ENCODE data around the gene TNS3. TPM values are rescaled to one million over a fixed set of nuclear protein-coding genes. Genes with fewer than 3 reads are reported as not detected.

Gene TNS3
- total RNA-seq, 1 experiment from 2014 or later, result 143 TPM

DNA sequence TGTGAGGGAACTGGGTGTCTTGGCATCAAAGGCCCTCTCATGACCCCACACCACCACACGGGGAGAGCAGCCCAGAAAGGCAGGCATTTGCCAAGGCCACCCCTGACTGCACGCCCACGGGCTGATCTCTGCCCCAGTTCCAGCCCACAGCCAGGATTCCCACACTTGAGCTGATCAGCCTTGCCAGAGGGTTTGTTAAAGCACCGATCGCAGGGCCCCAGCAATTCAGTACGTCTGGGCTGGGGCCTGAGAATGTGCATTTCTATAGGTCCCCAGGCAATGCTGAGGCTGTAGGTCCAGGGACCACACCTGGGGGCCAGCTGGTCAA, 103.9 kb downstream of the TNS3 start:
- no TSS peak for BruUV-seq (replicated peaks)
- peaks cover 93% of the 10 kb centered on the region for H3F3A ChIP-seq (ENCODE audit: insufficient read depth, low read depth)
- ChIA-PET CTCF (interaction anchor here (0.7 kb wide), 1 partner anchor 54 kb away, joined by 3 read pairs; no protein-coding TSS in a partner anchor), POLR2A (ENCODE audit: unreplicated experiment) (no interaction called here)
- H4K20me1 ChIP-seq (ENCODE audit: insufficient read depth), result peaks cover 65% of the 10 kb centered on the region
- peak overlapping the region; percentile 19; the same call in 1 of the 2 replicates for H3K27ac ChIP-seq
- H3K4me1 ChIP-seq (replicated peaks; ENCODE audit: insufficient read depth), result peaks cover 84% of the 10 kb centered on the region
- TF ChIP-seq, protein P1, sequence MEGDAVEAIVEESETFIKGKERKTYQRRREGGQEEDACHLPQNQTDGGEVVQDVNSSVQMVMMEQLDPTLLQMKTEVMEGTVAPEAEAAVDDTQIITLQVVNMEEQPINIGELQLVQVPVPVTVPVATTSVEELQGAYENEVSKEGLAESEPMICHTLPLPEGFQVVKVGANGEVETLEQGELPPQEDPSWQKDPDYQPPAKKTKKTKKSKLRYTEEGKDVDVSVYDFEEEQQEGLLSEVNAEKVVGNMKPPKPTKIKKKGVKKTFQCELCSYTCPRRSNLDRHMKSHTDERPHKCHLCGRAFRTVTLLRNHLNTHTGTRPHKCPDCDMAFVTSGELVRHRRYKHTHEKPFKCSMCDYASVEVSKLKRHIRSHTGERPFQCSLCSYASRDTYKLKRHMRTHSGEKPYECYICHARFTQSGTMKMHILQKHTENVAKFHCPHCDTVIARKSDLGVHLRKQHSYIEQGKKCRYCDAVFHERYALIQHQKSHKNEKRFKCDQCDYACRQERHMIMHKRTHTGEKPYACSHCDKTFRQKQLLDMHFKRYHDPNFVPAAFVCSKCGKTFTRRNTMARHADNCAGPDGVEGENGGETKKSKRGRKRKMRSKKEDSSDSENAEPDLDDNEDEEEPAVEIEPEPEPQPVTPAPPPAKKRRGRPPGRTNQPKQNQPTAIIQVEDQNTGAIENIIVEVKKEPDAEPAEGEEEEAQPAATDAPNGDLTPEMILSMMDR (conservative IDR thresholded peaks at IDR 0.05), result no peak
- no peak for TF ChIP-seq EZH2 (IDR thresholded peaks at IDR 0.05; ENCODE audit: low read depth)
- H3K9me3 ChIP-seq (ENCODE audit: insufficient read depth, low read depth), result no peaks in the 10 kb centered on the region
- peaks cover 36% of the 10 kb centered on the region for H3K36me3 ChIP-seq (ENCODE audit: low read depth)
- DNase-seq, result no peak
- no peak overlapping the region for H3K4me3 ChIP-seq
- H3K27me3 ChIP-seq (ENCODE audit: insufficient read depth, low read depth), result no peaks in the 10 kb centered on the region
- intact Hi-C loops (cut with micrococcal nuclease; ENCODE audit: unreplicated experiment), result loop anchor here (5.0 to 10.0 kb wide), 2 partner anchors 36 to 607 kb away; partner anchors contain the start of gene UPP1
- H3K79me2 ChIP-seq (ENCODE audit: low read depth), result peaks cover 86% of the 10 kb centered on the region
- H3K4me2 ChIP-seq, result peak overlapping the region; percentile 72
- H3K9me2 ChIP-seq (ENCODE audit: insufficient read depth), result no peaks in the 10 kb centered on the region
- no peak overlapping the region for H2AFZ ChIP-seq

DNA sequence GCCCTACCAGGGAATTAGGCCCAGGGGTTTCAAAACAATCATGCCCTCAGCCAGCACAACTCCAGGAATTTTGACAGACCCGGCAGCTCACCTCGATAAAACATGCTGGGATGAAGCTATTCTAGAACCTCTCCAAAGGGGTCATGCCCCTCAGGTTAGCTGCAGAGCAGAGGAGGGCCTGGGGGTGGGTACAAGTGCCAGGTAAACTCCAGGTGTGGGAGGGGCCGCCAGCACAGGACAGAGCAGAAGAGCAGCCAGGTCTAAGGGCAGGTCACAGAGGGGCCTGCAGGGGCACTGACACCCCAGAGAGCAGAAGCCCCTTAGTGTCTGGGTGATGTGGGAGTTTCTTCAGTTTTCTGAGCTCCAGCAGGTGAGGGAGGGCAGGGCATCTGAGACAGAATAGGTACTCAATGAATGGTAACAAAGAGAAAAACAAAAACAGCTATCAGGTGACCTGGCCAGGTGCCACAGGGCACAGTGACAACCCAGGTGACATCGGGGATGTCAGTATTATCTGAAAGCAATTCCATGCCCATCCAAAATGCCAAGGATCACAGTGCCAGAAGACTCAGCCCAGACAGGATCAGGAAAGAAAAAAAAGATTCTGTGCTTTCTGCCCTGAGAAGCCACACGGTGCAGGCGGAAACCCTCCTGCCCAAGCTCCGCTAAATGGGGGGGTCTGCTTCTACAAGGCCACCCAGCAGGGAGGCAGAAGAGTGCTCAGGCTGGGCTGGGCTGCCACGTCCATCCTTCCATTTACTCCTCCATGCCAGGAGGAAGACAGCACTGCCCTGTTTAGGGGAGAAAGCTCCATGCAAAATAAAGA, 104.5 kb downstream of the TNS3 start:
- H3K79me2 ChIP-seq (ENCODE audit: low read depth), result peaks cover 86% of the 10 kb centered on the region

DNA sequence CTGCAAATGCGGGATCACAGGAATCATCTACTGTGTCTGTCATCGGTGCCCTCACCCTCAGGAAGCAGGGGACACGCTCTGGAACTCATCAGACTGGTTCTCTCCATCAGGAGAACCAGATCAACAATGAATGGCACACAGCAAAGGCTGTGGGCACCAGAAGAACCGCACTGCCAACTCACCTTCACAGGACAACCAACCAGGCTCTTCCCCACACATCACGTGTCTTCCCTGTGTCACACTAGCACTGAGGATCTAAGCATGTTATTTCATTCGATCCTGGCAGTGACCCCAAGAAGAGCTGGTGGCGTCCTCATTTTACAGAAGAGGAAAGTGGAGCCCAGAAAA, 106.1 kb downstream of the TNS3 start:
- POLR2A ChIA-PET (ENCODE audit: unreplicated experiment), result interaction anchor here (0.6 kb wide), 1 partner anchor 58 kb away, joined by 7 read pairs; no protein-coding TSS in a partner anchor
- intact Hi-C loops (cut with micrococcal nuclease; ENCODE audit: unreplicated experiment), result loop anchor here (1.0 to 10.0 kb wide), 10 partner anchors 23 to 609 kb away; partner anchors contain the start of gene UPP1

More for the DNA sequence above, 104.5 kb downstream of the TNS3 start:
- DNase-seq, result no peak
- Histone ChIP-seq H3K4me3 (no peak overlapping the region), H3K4me1 (replicated peaks; ENCODE audit: insufficient read depth) (peaks cover 78% of the 10 kb centered on the region), H3K27me3 (ENCODE audit: insufficient read depth, low read depth) (no peaks in the 10 kb centered on the region), H3K27ac (peak overlapping the region; percentile 87), H3K9me3 (ENCODE audit: insufficient read depth, low read depth) (no peaks in the 10 kb centered on the region), H3K4me2 (peak overlapping the region; percentile 72), H3K36me3 (ENCODE audit: low read depth) (peaks cover 42% of the 10 kb centered on the region), H3K9me2 (ENCODE audit: insufficient read depth) (no peaks in the 10 kb centered on the region), H2AFZ (no peak overlapping the region), H4K20me1 (ENCODE audit: insufficient read depth) (peaks cover 59% of the 10 kb centered on the region), H3F3A (ENCODE audit: insufficient read depth, low read depth) (peaks cover 88% of the 10 kb centered on the region)
- intact Hi-C loops (cut with micrococcal nuclease; ENCODE audit: unreplicated experiment), result loop anchor here (5.0 to 10.0 kb wide), 2 partner anchors 35 to 607 kb away; partner anchors contain the start of gene UPP1
- ChIA-PET POLR2A (ENCODE audit: unreplicated experiment) (no interaction called here), CTCF (interaction anchor here (0.7 kb wide), 1 partner anchor 54 kb away, joined by 3 read pairs; no protein-coding TSS in a partner anchor)
- BruUV-seq (replicated peaks), result no TSS peak
- TF ChIP-seq, protein P1 (conservative IDR thresholded peaks at IDR 0.05), result no peak
- no peak for TF ChIP-seq EZH2 (IDR thresholded peaks at IDR 0.05; ENCODE audit: low read depth)

More for the DNA sequence above, 106.1 kb downstream of the TNS3 start:
- BruUV-seq (replicated peaks), result no TSS peak
- Histone ChIP-seq H2AFZ (no peak overlapping the region), H3K27ac (peak overlapping the region; percentile 87), H3K9me2 (ENCODE audit: insufficient read depth) (no peaks in the 10 kb centered on the region), H4K20me1 (ENCODE audit: insufficient read depth) (peaks cover 50% of the 10 kb centered on the region), H3K4me2 (peak overlapping the region; percentile 72), H3K79me2 (ENCODE audit: low read depth) (peaks cover 89% of the 10 kb centered on the region), H3F3A (ENCODE audit: insufficient read depth, low read depth) (peaks cover 83% of the 10 kb centered on the region), H3K9me3 (ENCODE audit: insufficient read depth, low read depth) (no peaks in the 10 kb centered on the region), H3K4me1 (replicated peaks; ENCODE audit: insufficient read depth) (peaks cover 64% of the 10 kb centered on the region), H3K4me3 (peak overlapping the region; percentile 16; the same call in 1 of the 2 replicates), H3K27me3 (ENCODE audit: insufficient read depth, low read depth) (no peaks in the 10 kb centered on the region), H3K36me3 (ENCODE audit: low read depth) (peaks cover 51% of the 10 kb centered on the region)
- CTCF ChIA-PET, result interaction anchor here (1.0 to 1.1 kb wide), 2 partner anchors 100 to 209 kb away, joined by 3 to 4 read pairs; no protein-coding TSS in a partner anchor
- DNase-seq, result peak; percentile 83 to 97
- TF ChIP-seq, protein P1 (conservative IDR thresholded peaks at IDR 0.05), result no peak
- no peak for TF ChIP-seq EZH2 (IDR thresholded peaks at IDR 0.05; ENCODE audit: low read depth)
